Psoas muscle (tissue), 8 donors: ENCODE results near the gene TOM1L2. TPM values are rescaled to one million over a fixed set of nuclear protein-coding genes. Genes with fewer than 3 reads are reported as not detected.

ENCODE experiments used
- ATAC-seq, 4 donors: fragments of 200-7000 bp; cut with Tn5 transposase; one replicate each; pipeline ENCODE4 v1.9.1; 2020; ENCODE audit warnings: moderate library complexity in 3 of 4, mild to moderate bottlenecking in 2 of 4
- DNase-seq, 2 donors: peaks; one replicate each; pipeline ENCODE4 v3.0.0-alpha.2; 2020
- H3K27ac ChIP-seq: fragments of 200-600 bp; one replicate; pipeline ENCODE4 v1.8.0; 2022
- H3K27me3 ChIP-seq, 3 donors: fragments of 200-600 bp in 1 of 3; one replicate each; pipeline versions ENCODE4 v1.6.1 to v1.8.0; 2013 to 2022; ENCODE audit warnings: low read length in 2 of 3, mild to moderate bottlenecking in 2 of 3, moderate library complexity in 1 of 3; ENCODE audit not compliant: insufficient read depth in 3 of 3
- H3K36me3 ChIP-seq, 2 donors: fragments of 200-600 bp in 1 of 2; one replicate each; pipeline versions ENCODE4 v1.6.1 to v1.8.0; 2013 to 2022; ENCODE audit warnings: low read depth in 1 of 2, mild to moderate bottlenecking in 1 of 2, moderate library complexity in 1 of 2; ENCODE audit not compliant: insufficient read depth in 1 of 2
- H3K4me1 ChIP-seq: fragments of 200-600 bp; one replicate; pipeline ENCODE4 v1.8.0; 2022
- H3K4me3 ChIP-seq: fragments of 200-600 bp; one replicate; pipeline ENCODE4 v1.8.0; 2022; ENCODE audit warnings: mild to moderate bottlenecking
- H3K9me3 ChIP-seq: fragments of 200-600 bp; one replicate; pipeline ENCODE4 v1.8.0; 2022
- CTCF ChIP-seq: fragments of 200-600 bp; IDR thresholded peaks from one replicate; pipeline ENCODE4 v1.8.0; 2022; ENCODE audit warnings: antibody characterized with exemption
- WGBS, 3 donors: extraction: QIAGEN DNeasy Blood & Tissue Kit; methylation state at CpG; one replicate each; pipeline versions ENCODE4 v1.1.6 to v1.1.7; 2013; 5-methylcytosine and 5-hydroxymethylcytosine counted together
- intact Hi-C, 2 donors: fragments of 100-400 bp; cut with DNase I; formaldehyde crosslinking; loops; one replicate each; pipeline versions ENCODE4 v1.11.0 to v1.14.2; 2022
- polyA plus RNA-seq, 3 donors: library from polyadenylated mRNA; stranded (reverse); fragments of 200-250 nt; gene quantifications; one replicate each; pipeline ENCODE4 v1.2.3, GENCODE V29; 2013
- total RNA-seq, 4 donors: library from RNA; stranded (reverse); fragmentation: NEBNext Ultra II Directional in 2 of 4; extraction: Animal tissue kit (Norgen Biotek cat#: 25700) in 2 of 4; gene quantifications; one replicate each; pipeline versions ENCODE4 v1.2.1 to v1.2.4, GENCODE V29; 2021 to 2023
- donor health status: healthy with polysubstance abuse.
- donor health status: DM: no; HTN: no; CAD: no; lungs with moderate emphysema.
- donor health status: Bipolar disorder and iron deficiency.
- donor health status: healthy.
- donor health status: DM: yes; HTN: yes; CAD: no.
- donor health status: DM: no; HTN: no; CAD: no.
- donor health status: DM: no; HTN: no; CAD: no.
- donor health status: DM: yes; HTN: yes; CAD: no.

TOM1L2 gene
- total and polyA plus RNA-seq, 7 donors = 13.3 to 89.8 (median 72.0) TPM

GRCh38 chr17:17866897-17867296 is 105.3 kb downstream of the TOM1L2 start:
- intact Hi-C loops = no loop called here
- DNase-seq (no peak), ATAC-seq (peak in 1 of 4 donors; percentile 12)
- H3K4me1 ChIP-seq = no peaks in the 10 kb centered on the region
- H3K4me3 ChIP-seq = no peak overlapping the region
- H3K9me3 ChIP-seq = no peaks in the 10 kb centered on the region
- peaks cover 0 to 60% of the 10 kb centered on the region in 2 donors for H3K36me3 ChIP-seq
- no peak for TF ChIP-seq CTCF
- H3K27me3 ChIP-seq = no peaks in the 10 kb centered on the region
- H3K27ac ChIP-seq = no peak overlapping the region
- WGBS, 3 donors = 90 to 97% (median 96%) methylated on average over 4 of the region's 4 CpGs

GRCh38 chr17:17866425-17866824 is 105.8 kb downstream of the TOM1L2 start:
- intact Hi-C loops = no loop called here

GRCh38 chr17:17865035-17865434 is 107.2 kb downstream of the TOM1L2 start:
- Histone ChIP-seq H3K4me1 (peaks cover 1% of the 10 kb centered on the region), H3K9me3 (no peaks in the 10 kb centered on the region), H3K27ac (no peak overlapping the region), H3K27me3 (no peaks in the 10 kb centered on the region), H3K36me3 (peaks cover 0 to 68% of the 10 kb centered on the region in 2 donors), H3K4me3 (no peak overlapping the region)
- 83 to 90% (median 88%) methylated on average over 1 of the region's 1 CpG for WGBS, 3 donors
- ATAC-seq (no peak), DNase-seq (no peak)
- intact Hi-C loops = no loop called here
- no peak for TF ChIP-seq CTCF

More at GRCh38 chr17:17866425-17866824, 105.8 kb downstream of the TOM1L2 start:
- H3K4me3 ChIP-seq = no peak overlapping the region
- no peak for TF ChIP-seq CTCF
- H3K9me3 ChIP-seq = no peaks in the 10 kb centered on the region
- H3K36me3 ChIP-seq = peaks cover 0 to 64% of the 10 kb centered on the region in 2 donors
- no peaks in the 10 kb centered on the region for H3K27me3 ChIP-seq
- no peaks in the 10 kb centered on the region for H3K4me1 ChIP-seq
- DNase-seq = no peak
- no peak for ATAC-seq
- no peak overlapping the region for H3K27ac ChIP-seq
- 83 to 92% (median 90%) methylated on average over 3 of the region's 3 CpGs for WGBS, 3 donors

- Histone ChIP-seq H3K27ac (no peak overlapping the region), H3K9me3 (no peaks in the 10 kb centered on the region), H3K4me3 (no peak overlapping the region), H3K4me1 (peaks cover 4% of the 10 kb centered on the region), H3K27me3 (no peaks in the 10 kb centered on the region), H3K36me3 (peaks cover 0 to 37% of the 10 kb centered on the region in 2 donors)
- WGBS, 3 donors = 73 to 81% (median 74%) methylated on average over 5 of the region's 5 CpGs
- DNase-seq (no peak), ATAC-seq (no peak)
- TF ChIP-seq CTCF = no peak
- intact Hi-C loops = loop anchor here (1.0 to 5.0 kb wide), 3 partner anchors 48 to 183 kb away; partner anchors contain the start of gene RAI1 (in 1 of the 2)
Observed at GRCh38 chr17:17860766-17861107, 111.5 kb downstream of the TOM1L2 start.
